Measurements from ENCODE around the gene PRSS36.
"Not testable (repeated sequence)": the region's sequence is repeated elsewhere in the genome, so short reads cannot be mapped to it uniquely, and the experiment has no call there.

PRSS36 gene

GRCh38 chr16:31149894-31150890 lies at the start of gene PRSS36:
PRSS36 (minus strand) TSS chr16:31150066; CDS start chr16:31150035, 31 bp downstream.
- H3K9me3 ChIP-seq (ENCODE audit: control insufficient read depth, low read depth, low read length): no peaks in the 10 kb centered on the region
- H3K36me3 ChIP-seq (ENCODE audit: control insufficient read depth, low read depth, low read length): no peaks in the 10 kb centered on the region
- H3K4me3 ChIP-seq (ENCODE audit: low read length): no peak within 1 kb of the TSS
- H3K27ac ChIP-seq (ENCODE audit: low read length): no peak within 1 kb of the TSS
- peaks cover 17% of the 10 kb centered on the region for H3K27me3 ChIP-seq (ENCODE audit: control insufficient read depth, insufficient read depth, low read length)
- no peak within 1 kb of the TSS for H3K9ac ChIP-seq (ENCODE audit: low read length)
- H3K4me1 ChIP-seq (ENCODE audit: control insufficient read depth, low read depth, low read length): no peaks in the 10 kb centered on the region

- no peak overlapping the region for H3K27ac ChIP-seq (ENCODE audit: low read length)
- H3K36me3 ChIP-seq (ENCODE audit: control insufficient read depth, low read depth, low read length): peaks cover 25% of the 10 kb centered on the region
- H3K4me3 ChIP-seq (ENCODE audit: low read length): no peak overlapping the region
- peaks cover 4% of the 10 kb centered on the region for H3K4me1 ChIP-seq (ENCODE audit: control insufficient read depth, low read depth, low read length)
- H3K9me3 ChIP-seq (ENCODE audit: control insufficient read depth, low read depth, low read length): no peaks in the 10 kb centered on the region
- no peak overlapping the region for H3K9ac ChIP-seq (ENCODE audit: low read length)
- peaks cover 17% of the 10 kb centered on the region for H3K27me3 ChIP-seq (ENCODE audit: control insufficient read depth, insufficient read depth, low read length)
Observed at GRCh38 chr16:31199430-31200041, 49.7 kb upstream of the PRSS36 start.

GRCh38 chr16:31198207-31198882 lies 48.5 kb upstream of the PRSS36 start:
- peaks cover 13% of the 10 kb centered on the region for H3K27me3 ChIP-seq (ENCODE audit: control insufficient read depth, insufficient read depth, low read length)
- peaks cover 4% of the 10 kb centered on the region for H3K4me1 ChIP-seq (ENCODE audit: control insufficient read depth, low read depth, low read length)
- H3K4me3 ChIP-seq (ENCODE audit: low read length): no peak overlapping the region
- no peaks in the 10 kb centered on the region for H3K9me3 ChIP-seq (ENCODE audit: control insufficient read depth, low read depth, low read length)
- peaks cover 37% of the 10 kb centered on the region for H3K36me3 ChIP-seq (ENCODE audit: control insufficient read depth, low read depth, low read length)
- no peak overlapping the region for H3K9ac ChIP-seq (ENCODE audit: low read length)
- H3K27ac ChIP-seq (ENCODE audit: low read length): no peak overlapping the region

GRCh38 chr16:31196324-31197088 lies 46.6 kb upstream of the PRSS36 start:
- H3K36me3 ChIP-seq (ENCODE audit: control insufficient read depth, low read depth, low read length): peaks cover 55% of the 10 kb centered on the region
- H3K4me3 ChIP-seq (ENCODE audit: low read length): no peak overlapping the region
- no peak overlapping the region for H3K27ac ChIP-seq (ENCODE audit: low read length)
- H3K4me1 ChIP-seq (ENCODE audit: control insufficient read depth, low read depth, low read length): peaks cover 2% of the 10 kb centered on the region
- no peak overlapping the region for H3K9ac ChIP-seq (ENCODE audit: low read length)
- H3K27me3 ChIP-seq (ENCODE audit: control insufficient read depth, insufficient read depth, low read length): peaks cover 3% of the 10 kb centered on the region
- no peaks in the 10 kb centered on the region for H3K9me3 ChIP-seq (ENCODE audit: control insufficient read depth, low read depth, low read length)

- not testable (repeated sequence) for H3K9me3 ChIP-seq (ENCODE audit: control insufficient read depth, low read depth, low read length); H3K9ac ChIP-seq (ENCODE audit: low read length); H3K4me3 ChIP-seq (ENCODE audit: low read length); H3K27ac ChIP-seq (ENCODE audit: low read length); H3K4me1 ChIP-seq (ENCODE audit: control insufficient read depth, low read depth, low read length); H3K27me3 ChIP-seq (ENCODE audit: control insufficient read depth, insufficient read depth, low read length)
- H3K36me3 ChIP-seq (ENCODE audit: control insufficient read depth, low read depth, low read length): peaks cover 61% of the 10 kb centered on the region
Observed at GRCh38 chr16:31195861-31196260, 46.0 kb upstream of the PRSS36 start.

GRCh38 chr16:31194898-31195297 lies 45.0 kb upstream of the PRSS36 start:
- Histone ChIP-seq H3K4me1 (ENCODE audit: control insufficient read depth, low read depth, low read length) (no peaks in the 10 kb centered on the region), H3K36me3 (ENCODE audit: control insufficient read depth, low read depth, low read length) (peaks cover 71% of the 10 kb centered on the region)

GRCh38 chr16:31193874-31194273 lies 44.0 kb upstream of the PRSS36 start:
- no peak overlapping the region for H3K27ac ChIP-seq (ENCODE audit: low read length)
- no peaks in the 10 kb centered on the region for H3K9me3 ChIP-seq (ENCODE audit: control insufficient read depth, low read depth, low read length)
- no peak overlapping the region for H3K9ac ChIP-seq (ENCODE audit: low read length)
- H3K4me3 ChIP-seq (ENCODE audit: low read length): no peak overlapping the region
- no peaks in the 10 kb centered on the region for H3K4me1 ChIP-seq (ENCODE audit: control insufficient read depth, low read depth, low read length)
- no peaks in the 10 kb centered on the region for H3K27me3 ChIP-seq (ENCODE audit: control insufficient read depth, insufficient read depth, low read length)
- peaks cover 77% of the 10 kb centered on the region for H3K36me3 ChIP-seq (ENCODE audit: control insufficient read depth, low read depth, low read length)

More at GRCh38 chr16:31194898-31195297, 45.0 kb upstream of the PRSS36 start:
- no peak overlapping the region for H3K27ac ChIP-seq (ENCODE audit: low read length)
- H3K9me3 ChIP-seq (ENCODE audit: control insufficient read depth, low read depth, low read length): no peaks in the 10 kb centered on the region
- no peak overlapping the region for H3K9ac ChIP-seq (ENCODE audit: low read length)
- H3K4me3 ChIP-seq (ENCODE audit: low read length): no peak overlapping the region
- H3K27me3 ChIP-seq (ENCODE audit: control insufficient read depth, insufficient read depth, low read length): no peaks in the 10 kb centered on the region

GRCh38 chr16:31192856-31193642 lies 43.2 kb upstream of the PRSS36 start:
- Histone ChIP-seq H3K4me1 (ENCODE audit: control insufficient read depth, low read depth, low read length) (no peaks in the 10 kb centered on the region), H3K36me3 (ENCODE audit: control insufficient read depth, low read depth, low read length) (peaks cover 86% of the 10 kb centered on the region), H3K4me3 (ENCODE audit: low read length) (no peak overlapping the region)

GRCh38 chr16:31191697-31192428 lies 42.0 kb upstream of the PRSS36 start:
- H3K27me3 ChIP-seq (ENCODE audit: control insufficient read depth, insufficient read depth, low read length): no peaks in the 10 kb centered on the region
- no peaks in the 10 kb centered on the region for H3K4me1 ChIP-seq (ENCODE audit: control insufficient read depth, low read depth, low read length)
- no peak overlapping the region for H3K4me3 ChIP-seq (ENCODE audit: low read length)
- no peaks in the 10 kb centered on the region for H3K9me3 ChIP-seq (ENCODE audit: control insufficient read depth, low read depth, low read length)
- H3K9ac ChIP-seq (ENCODE audit: low read length): no peak overlapping the region
- peaks cover 97% of the 10 kb centered on the region for H3K36me3 ChIP-seq (ENCODE audit: control insufficient read depth, low read depth, low read length)
- H3K27ac ChIP-seq (ENCODE audit: low read length): no peak overlapping the region

More at GRCh38 chr16:31192856-31193642, 43.2 kb upstream of the PRSS36 start:
- H3K27me3 ChIP-seq (ENCODE audit: control insufficient read depth, insufficient read depth, low read length): no peaks in the 10 kb centered on the region
- H3K27ac ChIP-seq (ENCODE audit: low read length): no peak overlapping the region
- H3K9ac ChIP-seq (ENCODE audit: low read length): no peak overlapping the region
- no peaks in the 10 kb centered on the region for H3K9me3 ChIP-seq (ENCODE audit: control insufficient read depth, low read depth, low read length)

- H3K9ac ChIP-seq (ENCODE audit: low read length): no peak overlapping the region
- peaks cover 100% of the 10 kb centered on the region for H3K36me3 ChIP-seq (ENCODE audit: control insufficient read depth, low read depth, low read length)
- H3K27me3 ChIP-seq (ENCODE audit: control insufficient read depth, insufficient read depth, low read length): no peaks in the 10 kb centered on the region
- no peaks in the 10 kb centered on the region for H3K4me1 ChIP-seq (ENCODE audit: control insufficient read depth, low read depth, low read length)
- no peak overlapping the region for H3K27ac ChIP-seq (ENCODE audit: low read length)
- no peaks in the 10 kb centered on the region for H3K9me3 ChIP-seq (ENCODE audit: control insufficient read depth, low read depth, low read length)
- no peak overlapping the region for H3K4me3 ChIP-seq (ENCODE audit: low read length)
Observed at GRCh38 chr16:31190818-31191444, 41.1 kb upstream of the PRSS36 start.

Data from iPS-18a (cell line).